GM12878 (cell line): ENCODE data around the gene CIDEC. TPM values are rescaled to one million over a fixed set of nuclear protein-coding genes. Genes with fewer than 3 reads are reported as not detected.

Experiments
- ATF7 ChIP-seq: fragments of 450-650 bp; IDR thresholded peaks from 2 replicates; pipeline ENCODE4 v1.6.1; 2016; ENCODE audit warnings: low read depth, mild to moderate bottlenecking
- BCL3 ChIP-seq: IDR thresholded peaks from 2 replicates; pipeline ENCODE4 v1.6.1; 2011; ENCODE audit warnings: borderline replicate concordance, low read depth, mild to moderate bottlenecking, moderate library complexity, low read length; ENCODE audit not compliant: insufficient read depth, poor library complexity, severe bottlenecking
- BRCA1 ChIP-seq: IDR thresholded peaks from 2 replicates; pipeline ENCODE4 v1.6.1; 2011; ENCODE audit warnings: low read depth, low read length, improper control_type of control experiment
- CREM ChIP-seq: IDR thresholded peaks from 2 replicates; pipeline ENCODE4 v1.6.1; 2014; ENCODE audit warnings: antibody characterized with exemption, low read depth
- FOXK2 ChIP-seq: fragments of 450-650 bp; IDR thresholded peaks from 2 replicates; pipeline ENCODE4 v1.6.1; 2017; ENCODE audit warnings: mild to moderate bottlenecking, moderate library complexity
- FOXM1 ChIP-seq: IDR thresholded peaks from 2 replicates; pipeline ENCODE4 v1.6.1; 2012; ENCODE audit warnings: low read depth, mild to moderate bottlenecking, inconsistent platforms, low read length, moderate library complexity
- GABPA ChIP-seq: IDR thresholded peaks from 2 replicates; pipeline ENCODE4 v1.6.1; 2014; ENCODE audit warnings: antibody characterized with exemption, low read depth, mild to moderate bottlenecking, inconsistent platforms
- IRF3 ChIP-seq: fragments of 450-650 bp; IDR thresholded peaks from 2 replicates; pipeline ENCODE4 v1.6.1; 2014; ENCODE audit warnings: mild to moderate bottlenecking
- IRF4 ChIP-seq: IDR thresholded peaks from 2 replicates; pipeline ENCODE4 v1.6.1; 2011; ENCODE audit warnings: low read depth, low read length
- LARP7 ChIP-seq: fragments of 450-650 bp; IDR thresholded peaks from 2 replicates; pipeline ENCODE4 v1.6.1; 2017; ENCODE audit warnings: mild to moderate bottlenecking
- MEF2A ChIP-seq: IDR thresholded peaks from 2 replicates; pipeline ENCODE4 v1.6.1; 2011; ENCODE audit warnings: low read depth, mild to moderate bottlenecking, low read length, moderate library complexity; ENCODE audit not compliant: insufficient read depth
- MEF2B ChIP-seq: fragments of 450-650 bp; IDR thresholded peaks from 2 replicates; pipeline ENCODE4 v1.6.1; 2018; ENCODE audit warnings: mild to moderate bottlenecking, moderate library complexity; ENCODE audit not compliant: partially characterized antibody, poor library complexity, severe bottlenecking
- MXI1 ChIP-seq: fragments of 150-350 bp; IDR thresholded peaks from 2 replicates; pipeline ENCODE4 v1.6.1; 2011; ENCODE audit warnings: low read depth, mild to moderate bottlenecking, inconsistent platforms, low read length, improper control_type of control experiment
- NBN ChIP-seq: fragments of 450-650 bp; IDR thresholded peaks from 2 replicates; pipeline ENCODE4 v1.6.1; 2016
- NFIC ChIP-seq: IDR thresholded peaks from 2 replicates; pipeline ENCODE4 v1.6.1; 2012; ENCODE audit warnings: low read depth, mild to moderate bottlenecking, inconsistent platforms, low read length, moderate library complexity
- NFYB ChIP-seq: IDR thresholded peaks from 2 replicates; pipeline ENCODE4 v1.6.1; 2011; ENCODE audit warnings: low read depth, mild to moderate bottlenecking, low read length, improper control_type of control experiment, moderate library complexity; ENCODE audit not compliant: insufficient read depth
- PAX5 ChIP-seq: IDR thresholded peaks from 2 replicates; pipeline ENCODE4 v1.6.1; 2011; ENCODE audit warnings: low read depth, low read length, borderline replicate concordance
- PAX8 ChIP-seq: fragments of 450-650 bp; IDR thresholded peaks from 2 replicates; pipeline ENCODE4 v1.6.1; 2017; ENCODE audit warnings: mild to moderate bottlenecking, moderate library complexity
- POLR2AphosphoS2 ChIP-seq: IDR thresholded peaks from 2 replicates; pipeline ENCODE4 v1.6.1; 2011; ENCODE audit warnings: low read depth, mild to moderate bottlenecking, low read length, improper control_type of control experiment, moderate library complexity
- RAD21 ChIP-seq: IDR thresholded peaks from 2 replicates; pipeline ENCODE4 v1.6.1; 2011; ENCODE audit warnings: mild to moderate bottlenecking, low read depth, low read length, moderate library complexity; ENCODE audit not compliant: insufficient read depth
- RBBP5 ChIP-seq: fragments of 200-600 bp; sonication (generic); conservative IDR thresholded peaks from 2 replicates; pipeline ENCODE4 v1.6.1; 2016
- SMAD5 ChIP-seq: IDR thresholded peaks from 2 replicates; pipeline ENCODE4 v1.6.1; 2016; ENCODE audit warnings: antibody characterized with exemption, low read depth
- SUPT20H ChIP-seq: IDR thresholded peaks from 2 replicates; pipeline ENCODE4 v1.6.1; 2011; ENCODE audit warnings: low read depth, mild to moderate bottlenecking, low read length, moderate library complexity, borderline replicate concordance; ENCODE audit not compliant: control insufficient read depth
- TCF7 ChIP-seq: IDR thresholded peaks from 2 replicates; pipeline ENCODE4 v1.6.1; 2014; ENCODE audit warnings: antibody characterized with exemption, borderline replicate concordance
- ZBED1 ChIP-seq: IDR thresholded peaks from 2 replicates; pipeline ENCODE4 v1.6.1; 2016; ENCODE audit warnings: borderline replicate concordance
- polyA plus RNA-seq, 11 experiments: library from polyadenylated mRNA; depleted of rRNA in 4 of 11; unstranded in 6 of 11; stranded (reverse) in 5 of 11; fragments of >200 nt; fragmentation: Nextera tagmentation in 4 of 11; fragmentation: Illumina TruSeq in 1 of 11; extraction: Ambion mirVana in 4 of 11; extraction: Trizol in 1 of 11; gene quantifications; 1 replicate in 1 of 11; 2 replicates in 10 of 11; pipeline versions ENCODE4 v1.2.1 to v1.2.3, GENCODE V29; 2011 to 2016; ENCODE audit warnings: inconsistent platforms in 2 of 11, missing spikeins in 2 of 11, low read depth in 1 of 11
- total RNA-seq, 4 experiments: library from RNA; depleted of rRNA in 3 of 4; stranded (reverse); fragments of >200 nt in 3 of 4; fragmentation: Illumina TruSeq in 1 of 4; extraction: Trizol in 1 of 4; gene quantifications; 2 replicates each; pipeline versions ENCODE4 v1.2.1 to v1.2.3, GENCODE V29; 2013 to 2021
- TF ChIP-seq, protein P1 (sequence below): IDR thresholded peaks from 2 replicates; pipeline ENCODE4 v1.6.1; 2011; ENCODE audit warnings: low read depth, mild to moderate bottlenecking, low read length, moderate library complexity, borderline replicate concordance; ENCODE audit errors: extremely low read depth
- TF ChIP-seq, protein P2 (sequence below): fragments of 450-650 bp; IDR thresholded peaks from 2 replicates; pipeline ENCODE4 v1.6.1; 2018; ENCODE audit warnings: mild to moderate bottlenecking, low read depth, moderate library complexity; ENCODE audit not compliant: partially characterized antibody

CIDEC gene
- total and polyA plus RNA-seq, 10 of the 15 experiments (the other 5 are each of a cell fraction or from before 2014, with no cell fraction given): 0.10 to 0.49 TPM; not detected in 8

DNA sequence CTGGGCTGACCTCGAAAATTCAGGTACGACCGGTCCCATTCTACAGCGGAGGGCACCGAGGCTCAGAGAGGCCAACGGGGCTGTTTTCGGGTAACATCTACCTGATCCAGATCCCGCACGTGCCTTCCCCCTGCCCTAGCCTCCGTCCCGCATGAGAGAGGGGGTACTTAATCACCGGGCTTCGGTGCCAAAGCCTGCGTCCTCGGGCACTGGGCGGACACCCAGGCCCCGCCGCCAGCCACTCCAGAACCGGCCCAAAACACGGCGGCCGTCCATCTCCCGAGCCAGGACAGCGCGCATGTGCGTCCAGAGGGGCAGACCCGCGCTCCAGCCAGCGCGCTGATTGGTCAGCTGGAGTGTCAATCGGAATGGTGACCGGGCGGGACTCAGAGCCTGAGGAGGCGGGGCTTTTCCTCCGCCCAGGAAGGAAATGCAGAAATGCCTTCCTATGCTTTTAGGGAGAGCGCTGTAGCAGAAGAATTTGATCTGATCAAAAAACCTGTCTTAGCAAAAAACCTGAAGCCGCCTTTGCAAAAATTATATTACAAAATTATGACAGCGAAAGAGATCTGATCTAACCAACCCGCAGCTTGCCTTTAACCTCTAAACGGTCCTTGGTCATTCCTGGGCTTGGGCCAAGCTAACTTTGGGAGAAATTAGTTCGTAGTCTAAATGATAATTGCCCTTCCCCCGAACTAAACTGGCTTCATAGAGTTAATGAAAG, 36.2 kb downstream of the CIDEC start, which contains the start of gene RPUSD3 (continued):
- peak; percentile 89 for TF ChIP-seq NFYB
- no peak for TF ChIP-seq FOXK2
- TF ChIP-seq, protein P1, sequence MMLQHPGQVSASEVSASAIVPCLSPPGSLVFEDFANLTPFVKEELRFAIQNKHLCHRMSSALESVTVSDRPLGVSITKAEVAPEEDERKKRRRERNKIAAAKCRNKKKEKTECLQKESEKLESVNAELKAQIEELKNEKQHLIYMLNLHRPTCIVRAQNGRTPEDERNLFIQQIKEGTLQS: no peak
- TF ChIP-seq MEF2A: no peak
- no peak for TF ChIP-seq FOXM1
- no peak for TF ChIP-seq IRF4
- no peak for TF ChIP-seq SUPT20H
- no peak for TF ChIP-seq PAX5
- TF ChIP-seq NBN: no peak
- TF ChIP-seq, protein P2, sequence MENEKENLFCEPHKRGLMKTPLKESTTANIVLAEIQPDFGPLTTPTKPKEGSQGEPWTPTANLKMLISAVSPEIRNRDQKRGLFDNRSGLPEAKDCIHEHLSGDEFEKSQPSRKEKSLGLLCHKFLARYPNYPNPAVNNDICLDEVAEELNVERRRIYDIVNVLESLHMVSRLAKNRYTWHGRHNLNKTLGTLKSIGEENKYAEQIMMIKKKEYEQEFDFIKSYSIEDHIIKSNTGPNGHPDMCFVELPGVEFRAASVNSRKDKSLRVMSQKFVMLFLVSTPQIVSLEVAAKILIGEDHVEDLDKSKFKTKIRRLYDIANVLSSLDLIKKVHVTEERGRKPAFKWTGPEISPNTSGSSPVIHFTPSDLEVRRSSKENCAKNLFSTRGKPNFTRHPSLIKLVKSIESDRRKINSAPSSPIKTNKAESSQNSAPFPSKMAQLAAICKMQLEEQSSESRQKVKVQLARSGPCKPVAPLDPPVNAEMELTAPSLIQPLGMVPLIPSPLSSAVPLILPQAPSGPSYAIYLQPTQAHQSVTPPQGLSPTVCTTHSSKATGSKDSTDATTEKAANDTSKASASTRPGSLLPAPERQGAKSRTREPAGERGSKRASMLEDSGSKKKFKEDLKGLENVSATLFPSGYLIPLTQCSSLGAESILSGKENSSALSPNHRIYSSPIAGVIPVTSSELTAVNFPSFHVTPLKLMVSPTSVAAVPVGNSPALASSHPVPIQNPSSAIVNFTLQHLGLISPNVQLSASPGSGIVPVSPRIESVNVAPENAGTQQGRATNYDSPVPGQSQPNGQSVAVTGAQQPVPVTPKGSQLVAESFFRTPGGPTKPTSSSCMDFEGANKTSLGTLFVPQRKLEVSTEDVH: no peak
- peak; percentile 48 for TF ChIP-seq MXI1
- TF ChIP-seq BCL3: no peak
- TF ChIP-seq GABPA: no peak
- TF ChIP-seq CREM: 0 out of 2 replicates have a peak, but pooled peaks have one; percentile 8
- no peak for TF ChIP-seq MEF2B
- TF ChIP-seq POLR2AphosphoS2: no peak; the same call in 1 of the 2 replicates
- TF ChIP-seq ATF7: no peak
- TF ChIP-seq ZBED1: no peak
- TF ChIP-seq RBBP5: no peak
- TF ChIP-seq RAD21: no peak
- no peak for TF ChIP-seq PAX8
- peak; percentile 68; the same call in 1 of the 2 replicates for TF ChIP-seq IRF3
- TF ChIP-seq BRCA1: no peak
- no peak for TF ChIP-seq TCF7
- no peak; the same call in 1 of the 2 replicates for TF ChIP-seq LARP7
- TF ChIP-seq NFIC: no peak
- TF ChIP-seq SMAD5: 0 out of 2 replicates have a peak, but pooled peaks have one; percentile 58
